Endothelial cell of coronary artery (primary cell): ENCODE measurements around the gene CTAGE6. TPM values are rescaled to one million over a fixed set of nuclear protein-coding genes. Genes with fewer than 3 reads are reported as not detected.

Source experiments
- total RNA-seq: library from RNA; depleted of rRNA; stranded (reverse); fragments of >200 nt; gene quantifications from 2 replicates; pipeline ENCODE4 v1.2.3, GENCODE V29; 2014

CTAGE6 gene
- total RNA-seq = 0.18 and 2.2 TPM in 2 replicates

GRCh38 chr7:143757596-143757995 is at the start of gene CTAGE6:
CTAGE6 (minus strand) TSS chr7:143757696; CDS start chr7:143757658, 38 bp downstream.

Other genes starting within 250 kb of the CTAGE6 start
- 0.09 and 0.38 TPM in 2 replicates for gene CTAGE15, start 185.9 kb downstream of the CTAGE6 start, total RNA-seq
- 5.2 and 12.4 TPM in 2 replicates for gene TCAF2, start 136.7 kb downstream of the CTAGE6 start, total RNA-seq
- 20.4 and 48.8 TPM in 2 replicates for gene TCAF1, start 144.5 kb upstream of the CTAGE6 start, total RNA-seq
- not detected in 2 replicates for gene OR2F2, start 177.5 kb upstream of the CTAGE6 start, total RNA-seq
- not detected in 2 replicates for gene OR2F1, start 197.1 kb upstream of the CTAGE6 start, total RNA-seq
- 0.09 TPM in 1 of 2 replicates, not detected in the other for gene OR6B1, start 242.6 kb upstream of the CTAGE6 start, total RNA-seq